HepG2 (cell line): ENCODE data around the gene SLCO2B1. TPM values are rescaled to one million over a fixed set of nuclear protein-coding genes. Genes with fewer than 3 reads are reported as not detected.

ENCODE experiments used
- ATF7 ChIP-seq, 2 experiments: fragments of 450-650 bp in 1 of 2; sonication (generic) in 1 of 2; formaldehyde crosslinking in 1 of 2; IDR thresholded peaks; 2 replicates each; pipeline versions ENCODE4 v1.4.0 to v1.6.1; 2016 to 2020; ENCODE audit warnings: antibody characterized with exemption in 1 of 2, mild to moderate bottlenecking in 1 of 2, missing genetic modification reagents in 1 of 2
- FOXK2 ChIP-seq: fragments of 450-650 bp; IDR thresholded peaks from 2 replicates; pipeline ENCODE4 v1.6.1; 2016
- HDAC2 ChIP-seq: sonication (generic); formaldehyde crosslinking; IDR thresholded peaks from 2 replicates; pipeline ENCODE4 v1.4.0; 2020; ENCODE audit warnings: missing genetic modification reagents
- KDM2A ChIP-seq: sonication (generic); formaldehyde crosslinking; IDR thresholded peaks from 2 replicates; pipeline ENCODE4 v1.4.0; 2020; ENCODE audit warnings: low read depth, missing genetic modification reagents, borderline replicate concordance
- MIXL1 ChIP-seq: IDR thresholded peaks from 2 replicates; pipeline ENCODE4 v1.6.1; 2016
- NFATC3 ChIP-seq: sonication (generic); formaldehyde crosslinking; IDR thresholded peaks from 2 replicates; pipeline ENCODE4 v1.5.1; 2020; ENCODE audit warnings: mild to moderate bottlenecking, missing genetic modification reagents
- PHF5A ChIP-seq: IDR thresholded peaks from one replicate; pipeline ENCODE4 v1.6.1; 2018; ENCODE audit warnings: low read depth, missing genetic modification reagents; ENCODE audit not compliant: unreplicated experiment
- SKI ChIP-seq: fragments of 450-650 bp; IDR thresholded peaks from one replicate; pipeline ENCODE4 v1.6.1; 2018; ENCODE audit warnings: mild to moderate bottlenecking; ENCODE audit not compliant: partially characterized antibody
- ZC3H13 ChIP-seq: sonication (generic); formaldehyde crosslinking; IDR thresholded peaks from 2 replicates; pipeline ENCODE4 v1.8.1; 2023; ENCODE audit warnings: mild to moderate bottlenecking, missing genetic modification reagents, moderate library complexity
- ZFP36 ChIP-seq: fragments of 150-350 bp; IDR thresholded peaks from 2 replicates; pipeline ENCODE4 v1.6.1; 2018; ENCODE audit warnings: borderline replicate concordance, low read length, low read depth; ENCODE audit not compliant: partially characterized antibody
- ZKSCAN5 ChIP-seq: sonication (generic); formaldehyde crosslinking; IDR thresholded peaks from 2 replicates; pipeline ENCODE4 v1.5.1; 2020; ENCODE audit warnings: mild to moderate bottlenecking, missing genetic modification reagents
- ZNF143 ChIP-seq: sonication (generic); formaldehyde crosslinking; IDR thresholded peaks from 2 replicates; pipeline ENCODE4 v1.4.0; 2020; ENCODE audit warnings: missing genetic modification reagents
- ZNF17 ChIP-seq: sonication (generic); formaldehyde crosslinking; IDR thresholded peaks from 2 replicates; pipeline ENCODE4 v1.5.0; 2020; ENCODE audit warnings: mild to moderate bottlenecking, missing genetic modification reagents
- ZNF678 ChIP-seq: sonication (generic); formaldehyde crosslinking; IDR thresholded peaks from 2 replicates; pipeline ENCODE4 v1.4.0; 2020; ENCODE audit warnings: mild to moderate bottlenecking, missing genetic modification reagents
- ZNF747 ChIP-seq: sonication (generic); formaldehyde crosslinking; IDR thresholded peaks from 2 replicates; pipeline ENCODE4 v1.8.1; 2023; ENCODE audit warnings: missing genetic modification reagents, mild to moderate bottlenecking, borderline replicate concordance
- ZNF749 ChIP-seq: sonication (generic); formaldehyde crosslinking; IDR thresholded peaks from 2 replicates; pipeline ENCODE4 v1.8.0; 2022; ENCODE audit warnings: mild to moderate bottlenecking, missing genetic modification reagents, moderate library complexity, borderline replicate concordance
- polyA plus RNA-seq, 8 experiments: library from polyadenylated mRNA; depleted of rRNA in 3 of 8; stranded (reverse) in 7 of 8; unstranded in 1 of 8; fragments of >200 nt; fragmentation: Illumina TruSeq in 4 of 8; extraction: Trizol in 4 of 8; gene quantifications; 2 replicates each; pipeline versions ENCODE4 v1.2.1 to v1.2.3, GENCODE V29; 2011 to 2016; ENCODE audit warnings: low read depth in 4 of 8, missing spikeins in 1 of 8, mixed read lengths in 1 of 8; ENCODE audit not compliant: insufficient read depth in 1 of 8
- total RNA-seq, 5 experiments: library from RNA; depleted of rRNA; stranded (reverse); fragments of >200 nt; fragmentation: Illumina TruSeq; extraction: Trizol; gene quantifications; 2 replicates each; pipeline ENCODE4 v1.2.3, GENCODE V29; 2016; ENCODE audit warnings: low read depth in 1 of 5
- TF ChIP-seq, protein P1 (sequence below): IDR thresholded peaks from 2 replicates; pipeline ENCODE4 v1.6.1; 2016; ENCODE audit warnings: low read depth, borderline replicate concordance
- TF ChIP-seq, protein P2 (sequence below): sonication (generic); formaldehyde crosslinking; IDR thresholded peaks from 2 replicates; pipeline ENCODE4 v1.8.0; 2022; ENCODE audit warnings: mild to moderate bottlenecking, missing genetic modification reagents; ENCODE audit not compliant: insufficient replicate concordance
- TF ChIP-seq, protein P3 (sequence below): sonication (generic); formaldehyde crosslinking; conservative IDR thresholded peaks from 2 replicates; pipeline ENCODE4 v1.8.0; 2022; ENCODE audit warnings: missing genetic modification reagents
- TF ChIP-seq, protein P4 (sequence below), 2 experiments: IDR thresholded peaks; 2 replicates each; pipeline ENCODE4 v1.6.1; 2011 to 2012; ENCODE audit warnings: low read length in 2 of 2, borderline replicate concordance in 1 of 2, low read depth in 1 of 2, mild to moderate bottlenecking in 1 of 2, moderate library complexity in 1 of 2
- TF ChIP-seq, protein P5 (sequence below), 2 experiments: sonication (generic) in 1 of 2; formaldehyde crosslinking in 1 of 2; IDR thresholded peaks; 2 replicates each; pipeline versions ENCODE4 v1.4.0 to v1.6.1; 2018 to 2020; ENCODE audit warnings: missing genetic modification reagents in 2 of 2, borderline replicate concordance in 1 of 2, low read depth in 1 of 2, mild to moderate bottlenecking in 1 of 2, missing biosample characterization in 1 of 2

SLCO2B1 gene
- total and polyA plus RNA-seq, 2 of the 13 experiments (the other 11 are each of a cell fraction or from before 2014, with no cell fraction given), result 15.3 to 19.8 TPM

DNA sequence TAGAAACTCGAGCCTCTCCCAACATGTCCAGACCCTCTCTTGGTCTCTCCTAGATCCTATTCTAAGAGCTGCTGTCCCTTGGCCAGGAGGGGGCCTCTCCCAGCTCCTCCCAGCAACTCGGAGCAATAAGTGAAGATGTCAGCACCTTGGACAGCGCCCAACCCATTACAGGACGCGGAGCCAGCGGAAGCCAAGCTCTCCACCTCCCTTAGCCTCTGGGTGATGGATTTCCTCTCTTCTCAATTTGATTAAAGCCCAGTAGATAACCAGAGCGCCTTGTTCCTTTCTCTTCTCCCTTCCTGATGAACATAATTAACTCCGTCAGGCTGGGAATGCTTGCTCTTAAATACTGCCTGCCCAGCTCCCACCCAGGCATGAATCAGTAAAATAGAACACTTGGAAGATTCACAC lies 63.5 kb downstream of the SLCO2B1 start (continued):
- TF ChIP-seq ZFP36 (no peak), HDAC2 (CRISPR knock-in tag) (peak; percentile 93), MIXL1 (CRISPR knock-in tag) (peak; percentile 99), PHF5A (CRISPR knock-in tag) (peak; percentile 83), SKI (no peak), ZNF143 (no peak), ZNF749 (CRISPR knock-in tag) (peak; percentile 93; the same call in 1 of the 2 replicates), NFATC3 (CRISPR knock-in tag) (peak; percentile 66; the same call in 1 of the 2 replicates), ZNF678 (CRISPR knock-in tag) (peak; percentile 90; the same call in 1 of the 2 replicates), KDM2A (CRISPR knock-in tag) (peak; percentile 87; the same call in 1 of the 2 replicates), ZNF17 (no peak), ZC3H13 (CRISPR knock-in tag) (no peak), FOXK2 (no peak), ZNF747 (CRISPR knock-in tag) (no peak), ZKSCAN5 (CRISPR knock-in tag) (0 out of 2 replicates have a peak, but pooled peaks have one; percentile 26), ATF7 (IDR thresholded peaks at IDR 0.05) (no peak), ATF7 (CRISPR knock-in tag; IDR thresholded peaks at IDR 0.05) (no peak)
- TF ChIP-seq, protein P1, sequence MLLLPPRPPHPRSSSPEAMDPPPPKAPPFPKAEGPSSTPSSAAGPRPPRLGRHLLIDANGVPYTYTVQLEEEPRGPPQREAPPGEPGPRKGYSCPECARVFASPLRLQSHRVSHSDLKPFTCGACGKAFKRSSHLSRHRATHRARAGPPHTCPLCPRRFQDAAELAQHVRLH (CRISPR knock-in tag), result peak; percentile 99
- TF ChIP-seq, protein P2, sequence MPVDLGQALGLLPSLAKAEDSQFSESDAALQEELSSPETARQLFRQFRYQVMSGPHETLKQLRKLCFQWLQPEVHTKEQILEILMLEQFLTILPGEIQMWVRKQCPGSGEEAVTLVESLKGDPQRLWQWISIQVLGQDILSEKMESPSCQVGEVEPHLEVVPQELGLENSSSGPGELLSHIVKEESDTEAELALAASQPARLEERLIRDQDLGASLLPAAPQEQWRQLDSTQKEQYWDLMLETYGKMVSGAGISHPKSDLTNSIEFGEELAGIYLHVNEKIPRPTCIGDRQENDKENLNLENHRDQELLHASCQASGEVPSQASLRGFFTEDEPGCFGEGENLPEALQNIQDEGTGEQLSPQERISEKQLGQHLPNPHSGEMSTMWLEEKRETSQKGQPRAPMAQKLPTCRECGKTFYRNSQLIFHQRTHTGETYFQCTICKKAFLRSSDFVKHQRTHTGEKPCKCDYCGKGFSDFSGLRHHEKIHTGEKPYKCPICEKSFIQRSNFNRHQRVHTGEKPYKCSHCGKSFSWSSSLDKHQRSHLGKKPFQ (CRISPR knock-in tag), result peak; percentile 79
- TF ChIP-seq, protein P3, sequence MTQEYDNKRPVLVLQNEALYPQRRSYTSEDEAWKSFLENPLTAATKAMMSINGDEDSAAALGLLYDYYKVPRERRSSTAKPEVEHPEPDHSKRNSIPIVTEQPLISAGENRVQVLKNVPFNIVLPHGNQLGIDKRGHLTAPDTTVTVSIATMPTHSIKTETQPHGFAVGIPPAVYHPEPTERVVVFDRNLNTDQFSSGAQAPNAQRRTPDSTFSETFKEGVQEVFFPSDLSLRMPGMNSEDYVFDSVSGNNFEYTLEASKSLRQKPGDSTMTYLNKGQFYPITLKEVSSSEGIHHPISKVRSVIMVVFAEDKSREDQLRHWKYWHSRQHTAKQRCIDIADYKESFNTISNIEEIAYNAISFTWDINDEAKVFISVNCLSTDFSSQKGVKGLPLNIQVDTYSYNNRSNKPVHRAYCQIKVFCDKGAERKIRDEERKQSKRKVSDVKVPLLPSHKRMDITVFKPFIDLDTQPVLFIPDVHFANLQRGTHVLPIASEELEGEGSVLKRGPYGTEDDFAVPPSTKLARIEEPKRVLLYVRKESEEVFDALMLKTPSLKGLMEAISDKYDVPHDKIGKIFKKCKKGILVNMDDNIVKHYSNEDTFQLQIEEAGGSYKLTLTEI (CRISPR knock-in tag), result no peak
- TF ChIP-seq, protein P4, sequence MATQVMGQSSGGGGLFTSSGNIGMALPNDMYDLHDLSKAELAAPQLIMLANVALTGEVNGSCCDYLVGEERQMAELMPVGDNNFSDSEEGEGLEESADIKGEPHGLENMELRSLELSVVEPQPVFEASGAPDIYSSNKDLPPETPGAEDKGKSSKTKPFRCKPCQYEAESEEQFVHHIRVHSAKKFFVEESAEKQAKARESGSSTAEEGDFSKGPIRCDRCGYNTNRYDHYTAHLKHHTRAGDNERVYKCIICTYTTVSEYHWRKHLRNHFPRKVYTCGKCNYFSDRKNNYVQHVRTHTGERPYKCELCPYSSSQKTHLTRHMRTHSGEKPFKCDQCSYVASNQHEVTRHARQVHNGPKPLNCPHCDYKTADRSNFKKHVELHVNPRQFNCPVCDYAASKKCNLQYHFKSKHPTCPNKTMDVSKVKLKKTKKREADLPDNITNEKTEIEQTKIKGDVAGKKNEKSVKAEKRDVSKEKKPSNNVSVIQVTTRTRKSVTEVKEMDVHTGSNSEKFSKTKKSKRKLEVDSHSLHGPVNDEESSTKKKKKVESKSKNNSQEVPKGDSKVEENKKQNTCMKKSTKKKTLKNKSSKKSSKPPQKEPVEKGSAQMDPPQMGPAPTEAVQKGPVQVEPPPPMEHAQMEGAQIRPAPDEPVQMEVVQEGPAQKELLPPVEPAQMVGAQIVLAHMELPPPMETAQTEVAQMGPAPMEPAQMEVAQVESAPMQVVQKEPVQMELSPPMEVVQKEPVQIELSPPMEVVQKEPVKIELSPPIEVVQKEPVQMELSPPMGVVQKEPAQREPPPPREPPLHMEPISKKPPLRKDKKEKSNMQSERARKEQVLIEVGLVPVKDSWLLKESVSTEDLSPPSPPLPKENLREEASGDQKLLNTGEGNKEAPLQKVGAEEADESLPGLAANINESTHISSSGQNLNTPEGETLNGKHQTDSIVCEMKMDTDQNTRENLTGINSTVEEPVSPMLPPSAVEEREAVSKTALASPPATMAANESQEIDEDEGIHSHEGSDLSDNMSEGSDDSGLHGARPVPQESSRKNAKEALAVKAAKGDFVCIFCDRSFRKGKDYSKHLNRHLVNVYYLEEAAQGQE (IDR thresholded peaks at IDR 0.05; ENCODE audit: borderline replicate concordance in 1 of 2, low read depth in 1 of 2, low read length in 2 of 2), result peak in 1 of 2 experiments; percentile 100
- TF ChIP-seq, protein P5, sequence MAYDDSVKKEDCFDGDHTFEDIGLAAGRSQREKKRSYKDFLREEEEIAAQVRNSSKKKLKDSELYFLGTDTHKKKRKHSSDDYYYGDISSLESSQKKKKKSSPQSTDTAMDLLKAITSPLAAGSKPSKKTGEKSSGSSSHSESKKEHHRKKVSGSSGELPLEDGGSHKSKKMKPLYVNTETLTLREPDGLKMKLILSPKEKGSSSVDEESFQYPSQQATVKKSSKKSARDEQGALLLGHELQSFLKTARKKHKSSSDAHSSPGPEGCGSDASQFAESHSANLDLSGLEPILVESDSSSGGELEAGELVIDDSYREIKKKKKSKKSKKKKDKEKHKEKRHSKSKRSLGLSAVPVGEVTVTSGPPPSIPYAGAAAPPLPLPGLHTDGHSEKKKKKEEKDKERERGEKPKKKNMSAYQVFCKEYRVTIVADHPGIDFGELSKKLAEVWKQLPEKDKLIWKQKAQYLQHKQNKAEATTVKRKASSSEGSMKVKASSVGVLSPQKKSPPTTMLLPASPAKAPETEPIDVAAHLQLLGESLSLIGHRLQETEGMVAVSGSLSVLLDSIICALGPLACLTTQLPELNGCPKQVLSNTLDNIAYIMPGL (CRISPR knock-in tag; IDR thresholded peaks at IDR 0.05; ENCODE audit: borderline replicate concordance in 1 of 2, low read depth in 1 of 2), result peak; percentile 37 to 59; a peak in 1 of 4 replicates
